Sigmoid colon (tissue), 7 donors: ENCODE data around the gene DNAJC30. TPM values are rescaled to one million over a fixed set of nuclear protein-coding genes. Genes with fewer than 3 reads are reported as not detected.
"Not testable (repeated sequence)": the region's sequence is repeated elsewhere in the genome, so short reads cannot be mapped to it uniquely, and the experiment has no call there.

Source experiments
- DNase-seq: peaks from one replicate; pipeline ENCODE4 v3.0.0-alpha.2; 2019
- H3K27ac ChIP-seq, 4 donors: fragments of 200-600 bp; sonication (generic); one replicate each; pipeline ENCODE4 v1.5.1; 2016 to 2019; ENCODE audit warnings: mild to moderate bottlenecking in 1 of 4
- H3K27me3 ChIP-seq, 3 donors: fragments of 200-600 bp; sonication (generic); one replicate each; pipeline ENCODE4 v1.5.1; 2019; ENCODE audit warnings: mild to moderate bottlenecking in 1 of 3
- H3K36me3 ChIP-seq, 4 donors: fragments of 200-600 bp; sonication (generic); one replicate each; pipeline ENCODE4 v1.5.1; 2016 to 2019
- H3K4me1 ChIP-seq, 4 donors: fragments of 200-600 bp; sonication (generic); one replicate each; pipeline ENCODE4 v1.5.1; 2017 to 2019
- H3K4me3 ChIP-seq, 4 donors: fragments of 200-600 bp; sonication (generic); one replicate each; pipeline ENCODE4 v1.5.1; 2017 to 2019; ENCODE audit warnings: mild to moderate bottlenecking in 2 of 4, moderate library complexity in 1 of 4
- H3K9me3 ChIP-seq, 4 donors: fragments of 200-600 bp in 3 of 4; sonication (generic) in 3 of 4; one replicate each; pipeline versions ENCODE4 v1.5.1 to v1.6.1; 2013 to 2019
- CTCF ChIP-seq, 4 experiments: fragments of 450-650 bp in 3 of 4; fragments of 200-600 bp in 1 of 4; IDR thresholded peaks; one replicate each; pipeline ENCODE4 v1.5.1; 2016 to 2019; ENCODE audit warnings: antibody characterized with exemption in 4 of 4, mild to moderate bottlenecking in 3 of 4, moderate library complexity in 2 of 4
- EP300 ChIP-seq, 4 donors: sonication (generic); formaldehyde crosslinking; IDR thresholded peaks; one replicate each; pipeline ENCODE4 v1.6.1; 2017; ENCODE audit warnings: antibody characterized with exemption in 4 of 4
- POLR2A ChIP-seq, 2 donors: fragments of 450-650 bp; IDR thresholded peaks; one replicate each; pipeline ENCODE4 v1.6.1; 2016; ENCODE audit warnings: antibody characterized with exemption in 2 of 2, mild to moderate bottlenecking in 2 of 2, moderate library complexity in 2 of 2
- POLR2AphosphoS5 ChIP-seq, 4 donors: sonication (generic); formaldehyde crosslinking; IDR thresholded peaks; one replicate each; pipeline ENCODE4 v1.6.1; 2017; ENCODE audit warnings: antibody characterized with exemption in 4 of 4
- WGBS, 2 donors: extraction: QIAGEN DNeasy Blood & Tissue Kit; methylation state at CpG; one replicate each; pipeline ENCODE4 v1.1.7; 2013; 5-methylcytosine and 5-hydroxymethylcytosine counted together
- intact Hi-C: fragments of 100-400 bp; cut with DNase I; formaldehyde crosslinking; loops from one replicate; pipeline ENCODE4 v1.15.1; 2023
- polyA plus RNA-seq, 3 donors: library from polyadenylated mRNA; stranded (reverse); fragments of 200-250 nt; gene quantifications; one replicate each; pipeline ENCODE4 v1.2.3, GENCODE V29; 2013
- total RNA-seq, 4 donors: library from RNA; depleted of rRNA; stranded (reverse); fragments of >200 nt; gene quantifications; one replicate each; pipeline ENCODE4 v1.1.0, GENCODE V29; 2016
- donor health status: healthy with polysubstance abuse.
- donor health status: Bipolar disorder and iron deficiency.
- donor health status: healthy.

The DNAJC30 gene
- total and polyA plus RNA-seq, 7 donors = 3.3 to 9.4 (median 6.6) TPM

GRCh38 chr7:73716318-73716890 lies 33.2 kb upstream of the DNAJC30 start:
- intact Hi-C loops = loop anchor here (5.0 kb wide), 1 partner anchor 49 kb away; the partner anchor contains the start of gene VPS37D
- no peaks in the 10 kb centered on the region for H3K27me3 ChIP-seq
- no peaks in the 10 kb centered on the region for H3K9me3 ChIP-seq
- 75 to 77% methylated on average over 4 of the region's 4 CpGs for WGBS, 2 donors
- no peaks in the 10 kb centered on the region for H3K36me3 ChIP-seq
- H3K4me3 ChIP-seq = no peak overlapping the region
- H3K4me1 ChIP-seq = peaks cover 0 to 54% (median 41%) of the 10 kb centered on the region in 4 donors
- H3K27ac ChIP-seq = peak overlapping the region; percentile 67 to 85 (median 76)
- no peak for TF ChIP-seq CTCF (IDR thresholded peaks at IDR 0.05)
- no peak for TF ChIP-seq EP300 (IDR thresholded peaks at IDR 0.05)
- no peak for TF ChIP-seq POLR2A (IDR thresholded peaks at IDR 0.05)
- TF ChIP-seq POLR2AphosphoS5 (IDR thresholded peaks at IDR 0.05) = no peak
- no peak for DNase-seq

GRCh38 chr7:73715648-73716317 lies 32.5 kb upstream of the DNAJC30 start:
- Histone ChIP-seq H3K27me3 (no peaks in the 10 kb centered on the region), H3K9me3 (no peaks in the 10 kb centered on the region), H3K4me1 (peaks cover 0 to 49% (median 41%) of the 10 kb centered on the region in 4 donors), H3K4me3 (no peak overlapping the region), H3K27ac (peak overlapping the region; percentile 67 to 85 (median 76)), H3K36me3 (no peaks in the 10 kb centered on the region)
- 28 to 46% methylated on average over 16 of the region's 16 CpGs for WGBS, 2 donors
- DNase-seq = no peak
- no peak for TF ChIP-seq EP300 (IDR thresholded peaks at IDR 0.05)
- no peak for TF ChIP-seq POLR2AphosphoS5 (IDR thresholded peaks at IDR 0.05)
- intact Hi-C loops = loop anchor here (5.0 kb wide), 1 partner anchor 48 kb away; the partner anchor contains the start of gene VPS37D

GRCh38 chr7:73713319-73713718 lies 30.1 kb upstream of the DNAJC30 start:
- DNase-seq, H3K4me3 ChIP-seq, H3K36me3 ChIP-seq, H3K27me3 ChIP-seq, intact Hi-C loops, H3K27ac ChIP-seq, H3K9me3 ChIP-seq: not testable (repeated sequence)
- peaks cover 0 to 33% (median 31%) of the 10 kb centered on the region in 4 donors for H3K4me1 ChIP-seq
- 93 to 95% methylated on average over 6 of the region's 6 CpGs for WGBS, 2 donors

- Histone ChIP-seq H3K4me1 (peaks cover 0 to 28% (median 26%) of the 10 kb centered on the region in 4 donors), H3K4me3 (no peak overlapping the region), H3K27me3 (no peaks in the 10 kb centered on the region), H3K27ac (no peak overlapping the region), H3K36me3 (no peaks in the 10 kb centered on the region), H3K9me3 (no peaks in the 10 kb centered on the region)
- WGBS, 2 donors = 68 to 90% methylated on average over 1 of the region's 1 CpG
- no peak for DNase-seq
- intact Hi-C loops = no loop called here
- TF ChIP-seq CTCF (IDR thresholded peaks at IDR 0.05) (no peak), EP300 (IDR thresholded peaks at IDR 0.05) (no peak), POLR2AphosphoS5 (IDR thresholded peaks at IDR 0.05) (no peak), POLR2A (IDR thresholded peaks at IDR 0.05) (no peak)
These were observed 29.5 kb upstream of the DNAJC30 start for GRCh38 chr7:73712773-73713172.

- Histone ChIP-seq H3K4me1 (peaks cover 0 to 21% (median 16%) of the 10 kb centered on the region in 4 donors), H3K9me3 (no peaks in the 10 kb centered on the region), H3K4me3 (no peak overlapping the region), H3K27ac (no peak overlapping the region), H3K36me3 (no peaks in the 10 kb centered on the region), H3K27me3 (no peaks in the 10 kb centered on the region)
- WGBS, 2 donors = 94% methylated on average over 16 of the region's 16 CpGs
- no peak for DNase-seq
- no peak for TF ChIP-seq POLR2AphosphoS5 (IDR thresholded peaks at IDR 0.05)
- TF ChIP-seq CTCF (IDR thresholded peaks at IDR 0.05) = no peak
- TF ChIP-seq POLR2A (IDR thresholded peaks at IDR 0.05) = no peak
- TF ChIP-seq EP300 (IDR thresholded peaks at IDR 0.05) = no peak
- intact Hi-C loops = no loop called here
These were observed 25.8 kb upstream of the DNAJC30 start for GRCh38 chr7:73708961-73709549.
